MM.1S (cell line): ENCODE measurements around the gene DCDC2.

Source experiments
- EZH2 ChIP-seq: fragments of 300-600 bp; sonication (generic); optimal IDR thresholded peaks from 2 replicates; pipeline ENCODE3; 2017; ENCODE audit warnings: low read depth, mild to moderate bottlenecking, antibody characterized with exemption, low read length, mixed read lengths
- EZH2phosphoT487 ChIP-seq: fragments of 300-600 bp; sonication (generic); IDR thresholded peaks from 2 replicates; pipeline ENCODE4 v1.6.1; 2018; ENCODE audit warnings: antibody characterized with exemption, low read length
- TF ChIP-seq, protein P1 (sequence below): fragments of 300-600 bp; sonication (generic); IDR thresholded peaks from 2 replicates; pipeline ENCODE4 v1.5.1; 2016; ENCODE audit warnings: antibody characterized with exemption, low read length, mixed read lengths

- TF ChIP-seq, protein P1, sequence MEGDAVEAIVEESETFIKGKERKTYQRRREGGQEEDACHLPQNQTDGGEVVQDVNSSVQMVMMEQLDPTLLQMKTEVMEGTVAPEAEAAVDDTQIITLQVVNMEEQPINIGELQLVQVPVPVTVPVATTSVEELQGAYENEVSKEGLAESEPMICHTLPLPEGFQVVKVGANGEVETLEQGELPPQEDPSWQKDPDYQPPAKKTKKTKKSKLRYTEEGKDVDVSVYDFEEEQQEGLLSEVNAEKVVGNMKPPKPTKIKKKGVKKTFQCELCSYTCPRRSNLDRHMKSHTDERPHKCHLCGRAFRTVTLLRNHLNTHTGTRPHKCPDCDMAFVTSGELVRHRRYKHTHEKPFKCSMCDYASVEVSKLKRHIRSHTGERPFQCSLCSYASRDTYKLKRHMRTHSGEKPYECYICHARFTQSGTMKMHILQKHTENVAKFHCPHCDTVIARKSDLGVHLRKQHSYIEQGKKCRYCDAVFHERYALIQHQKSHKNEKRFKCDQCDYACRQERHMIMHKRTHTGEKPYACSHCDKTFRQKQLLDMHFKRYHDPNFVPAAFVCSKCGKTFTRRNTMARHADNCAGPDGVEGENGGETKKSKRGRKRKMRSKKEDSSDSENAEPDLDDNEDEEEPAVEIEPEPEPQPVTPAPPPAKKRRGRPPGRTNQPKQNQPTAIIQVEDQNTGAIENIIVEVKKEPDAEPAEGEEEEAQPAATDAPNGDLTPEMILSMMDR = no peak
- TF ChIP-seq EZH2 (no peak), EZH2phosphoT487 (no peak)
Measured at GRCh38 chr6:24329451-24329850, 28.4 kb downstream of the DCDC2 start.
